Trophoblast cell (in vitro differentiated cells and primary cell): ENCODE data around the gene CDCP1.

Experiments
- DNase-seq, 2 donors: peaks; one replicate each; pipeline ENCODE4 v3.0.0-alpha.2; 2016
- H2AFZ ChIP-seq: 2 replicates; pipeline ENCODE4 v1.6.1; 2013; ENCODE audit warnings: low read length, moderate library complexity, mild to moderate bottlenecking; ENCODE audit not compliant: insufficient read depth, poor library complexity
- H2AK5ac ChIP-seq: 2 replicates; pipeline ENCODE4 v1.6.1; 2013; ENCODE audit warnings: mild to moderate bottlenecking, low read length
- H2BK120ac ChIP-seq: 2 replicates; pipeline ENCODE4 v1.6.1; 2013; ENCODE audit warnings: low read length, mild to moderate bottlenecking, moderate library complexity; ENCODE audit not compliant: insufficient read depth, poor library complexity
- H2BK12ac ChIP-seq: 2 replicates; pipeline ENCODE4 v1.6.1; 2013; ENCODE audit warnings: mild to moderate bottlenecking, low read length, moderate library complexity
- H2BK5ac ChIP-seq: 2 replicates; pipeline ENCODE4 v1.6.1; 2013; ENCODE audit warnings: low read length, low read depth, moderate library complexity, mild to moderate bottlenecking; ENCODE audit not compliant: poor library complexity
- H3K14ac ChIP-seq: 2 replicates; pipeline ENCODE4 v1.6.1; 2013; ENCODE audit warnings: mild to moderate bottlenecking, low read length
- H3K18ac ChIP-seq: 2 replicates; pipeline ENCODE4 v1.6.1; 2013; ENCODE audit warnings: mild to moderate bottlenecking, low read length
- H3K23ac ChIP-seq: 2 replicates; pipeline ENCODE4 v1.6.1; 2013; ENCODE audit warnings: low read length
- H3K27ac ChIP-seq: 2 replicates; pipeline ENCODE4 v1.5.1; 2013; ENCODE audit warnings: low read depth, mild to moderate bottlenecking, inconsistent platforms, low read length, moderate library complexity
- H3K27me3 ChIP-seq: 2 replicates; pipeline ENCODE4 v1.6.1; 2013; ENCODE audit warnings: inconsistent platforms, mild to moderate bottlenecking, low read length, moderate library complexity; ENCODE audit not compliant: insufficient read depth
- H3K36me3 ChIP-seq, 2 experiments: 1 replicate in 1 of 2; 2 replicates in 1 of 2; pipeline ENCODE4 v1.6.1; 2013; ENCODE audit warnings: low read length in 2 of 2, mild to moderate bottlenecking in 2 of 2, moderate library complexity in 1 of 2; ENCODE audit not compliant: insufficient read depth in 2 of 2, control insufficient read depth in 1 of 2
- H3K4ac ChIP-seq: 2 replicates; pipeline ENCODE4 v1.6.1; 2013; ENCODE audit warnings: low read depth, mild to moderate bottlenecking, low read length, moderate library complexity
- H3K4me1 ChIP-seq, 2 experiments: 1 replicate in 1 of 2; 2 replicates in 1 of 2; pipeline ENCODE4 v1.6.1; 2013; ENCODE audit warnings: low read length in 2 of 2, mild to moderate bottlenecking in 2 of 2, moderate library complexity in 1 of 2; ENCODE audit not compliant: insufficient read depth in 2 of 2, control insufficient read depth in 1 of 2
- H3K4me2 ChIP-seq: 2 replicates; pipeline ENCODE4 v1.6.1; 2013; ENCODE audit warnings: inconsistent platforms, mild to moderate bottlenecking, low read length, moderate library complexity
- H3K4me3 ChIP-seq: 2 replicates; pipeline ENCODE4 v1.5.1; 2013; ENCODE audit warnings: mild to moderate bottlenecking, low read depth, low read length, inconsistent platforms
- H3K79me1 ChIP-seq: one replicate; pipeline ENCODE4 v1.6.1; 2013; ENCODE audit warnings: low read length
- H3K79me2 ChIP-seq: 2 replicates; pipeline ENCODE4 v1.6.1; 2013; ENCODE audit warnings: low read length, mild to moderate bottlenecking; ENCODE audit not compliant: control insufficient read depth, insufficient read depth, poor library complexity
- H3K9ac ChIP-seq: 2 replicates; pipeline ENCODE4 v1.6.1; 2013; ENCODE audit warnings: mild to moderate bottlenecking, low read length
- H3K9me3 ChIP-seq: 2 replicates; pipeline ENCODE4 v1.6.1; 2013; ENCODE audit warnings: low read depth, mild to moderate bottlenecking, control low read depth, inconsistent platforms, low read length; ENCODE audit not compliant: insufficient read depth
- H4K12ac ChIP-seq: 2 replicates; pipeline ENCODE4 v1.6.1; 2013; ENCODE audit warnings: low read depth, mild to moderate bottlenecking, low read length, moderate library complexity
- H4K8ac ChIP-seq: 2 replicates; pipeline ENCODE4 v1.6.1; 2013; ENCODE audit warnings: low read depth, mild to moderate bottlenecking, low read length, moderate library complexity
- H4K91ac ChIP-seq: one replicate; pipeline ENCODE4 v1.6.1; 2013; ENCODE audit warnings: low read depth, mild to moderate bottlenecking, low read length, moderate library complexity
- WGBS: extraction: QIAGEN DNeasy Blood & Tissue Kit; methylation state at CpG from one replicate; pipeline ENCODE4 v1.1.7; 2013; ENCODE audit warnings: missing lambda C conversion rate; ENCODE audit not compliant: insufficient read length, insufficient coverage; ENCODE audit errors: extremely low coverage; 5-methylcytosine and 5-hydroxymethylcytosine counted together

Gene CDCP1

GRCh38 chr3:45097296-45097883, 48.8 kb downstream of the CDCP1 start:
- H3K79me2 ChIP-seq, result no peaks in the 10 kb centered on the region
- WGBS, result no CpG with 5 or more reads among the region's 6 CpGs

GRCh38 chr3:45095916-45096526, 50.2 kb downstream of the CDCP1 start:
- Histone ChIP-seq H3K36me3 (peaks cover 0 to under 1% of the 10 kb centered on the region in 2 experiments), H4K8ac (no peak overlapping the region), H3K79me2 (no peaks in the 10 kb centered on the region), H3K9me3 (peaks cover 4% of the 10 kb centered on the region), H2AFZ (no peak overlapping the region), H3K9ac (no peak overlapping the region), H3K23ac (no peak overlapping the region), H2BK5ac (no peak overlapping the region), H3K14ac (no peak overlapping the region), H3K4me3 (no peak overlapping the region), H3K4me1 (peaks cover 2 to 9% of the 10 kb centered on the region in 2 experiments), H3K27me3 (no peaks in the 10 kb centered on the region), H2AK5ac (no peak overlapping the region), H2BK12ac (no peak overlapping the region), H3K27ac (no peak overlapping the region), H4K12ac (no peak overlapping the region), H3K18ac (no peak overlapping the region), H3K79me1 (no peaks in the 10 kb centered on the region), H3K4me2 (no peak overlapping the region), H4K91ac (no peak overlapping the region), H3K4ac (no peak overlapping the region), H2BK120ac (no peak overlapping the region)
- DNase-seq, result no peak
- WGBS, result no CpG with 5 or more reads among the region's 7 CpGs

More at GRCh38 chr3:45097296-45097883, 48.8 kb downstream of the CDCP1 start:
- Histone ChIP-seq H4K8ac (no peak overlapping the region), H3K79me1 (no peaks in the 10 kb centered on the region), H3K14ac (no peak overlapping the region), H3K36me3 (no peaks in the 10 kb centered on the region), H3K9me3 (no peaks in the 10 kb centered on the region), H3K4ac (no peak overlapping the region), H3K9ac (no peak overlapping the region), H2AFZ (no peak overlapping the region), H3K4me2 (no peak overlapping the region), H4K12ac (no peak overlapping the region), H2BK12ac (no peak overlapping the region), H3K4me1 (peaks cover 2 to 7% of the 10 kb centered on the region in 2 experiments), H3K23ac (no peak overlapping the region), H3K27ac (no peak overlapping the region), H2BK120ac (no peak overlapping the region), H3K18ac (no peak overlapping the region), H2BK5ac (no peak overlapping the region), H4K91ac (no peak overlapping the region), H3K27me3 (no peaks in the 10 kb centered on the region), H3K4me3 (no peak overlapping the region), H2AK5ac (no peak overlapping the region)
- DNase-seq, result no peak

GRCh38 chr3:45093176-45093575, 53.0 kb downstream of the CDCP1 start:
- no peak overlapping the region for H3K23ac ChIP-seq
- no peak overlapping the region for H4K8ac ChIP-seq
- no peak overlapping the region for H3K14ac ChIP-seq
- H3K4me2 ChIP-seq, result no peak overlapping the region
- H4K91ac ChIP-seq, result no peak overlapping the region
- H2AK5ac ChIP-seq, result no peak overlapping the region
- H3K79me2 ChIP-seq, result no peaks in the 10 kb centered on the region
- H3K4me3 ChIP-seq, result no peak overlapping the region
- no CpG with 5 or more reads among the region's 8 CpGs for WGBS
- no peak overlapping the region for H3K9ac ChIP-seq
- no peak overlapping the region for H4K12ac ChIP-seq
- no peaks in the 10 kb centered on the region for H3K27me3 ChIP-seq
- H3K4me1 ChIP-seq, result peaks cover 2 to 9% of the 10 kb centered on the region in 2 experiments
- peaks cover 0 to 2% of the 10 kb centered on the region in 2 experiments for H3K36me3 ChIP-seq
- no peaks in the 10 kb centered on the region for H3K79me1 ChIP-seq
- H2BK5ac ChIP-seq, result no peak overlapping the region
- no peak for DNase-seq
- H2AFZ ChIP-seq, result no peak overlapping the region
- no peak overlapping the region for H2BK120ac ChIP-seq
- no peak overlapping the region for H3K27ac ChIP-seq
- H2BK12ac ChIP-seq, result no peak overlapping the region
- H3K4ac ChIP-seq, result no peak overlapping the region
- H3K18ac ChIP-seq, result no peak overlapping the region
- H3K9me3 ChIP-seq, result peaks cover 6% of the 10 kb centered on the region

GRCh38 chr3:45092132-45093031, 53.8 kb downstream of the CDCP1 start:
- Histone ChIP-seq H3K27me3 (no peaks in the 10 kb centered on the region), H2AK5ac (no peak overlapping the region), H3K79me2 (no peaks in the 10 kb centered on the region), H2BK12ac (no peak overlapping the region), H3K36me3 (peaks cover 0 to 2% of the 10 kb centered on the region in 2 experiments), H3K23ac (no peak overlapping the region), H3K18ac (no peak overlapping the region), H3K4ac (no peak overlapping the region), H2BK120ac (no peak overlapping the region), H3K9ac (no peak overlapping the region), H4K12ac (no peak overlapping the region), H3K14ac (no peak overlapping the region), H4K91ac (no peak overlapping the region), H3K4me2 (no peak overlapping the region), H4K8ac (no peak overlapping the region), H3K9me3 (peaks cover 6% of the 10 kb centered on the region), H2BK5ac (no peak overlapping the region), H2AFZ (no peak overlapping the region), H3K27ac (no peak overlapping the region), H3K4me1 (peaks cover 2 to 9% of the 10 kb centered on the region in 2 experiments), H3K4me3 (no peak overlapping the region), H3K79me1 (no peaks in the 10 kb centered on the region)
- DNase-seq, result peak; percentile 71 to 97
- no CpG with 5 or more reads among the region's 12 CpGs for WGBS
